H1 (cell line): ENCODE measurements around the gene MAOA. TPM values are rescaled to one million over a fixed set of nuclear protein-coding genes. Genes with fewer than 3 reads are reported as not detected.
"Not testable (repeated sequence)": the region's sequence is repeated elsewhere in the genome, so short reads cannot be mapped to it uniquely, and the experiment has no call there.

Source experiments
- CTCF ChIA-PET: fragments of 300-600 bp; sonication (Branson Sonifier 250); formaldehyde crosslinking; loops from one replicate; lab custom pipeline; 2021; ENCODE audit not compliant: partially characterized antibody; lab: Charles Lee
- POLR2A ChIA-PET: fragments of 300-600 bp; sonication (Branson Sonifier 250); formaldehyde crosslinking; loops from one replicate; lab custom pipeline; 2021; ENCODE audit warnings: inconsistent platforms; ENCODE audit not compliant: partially characterized antibody; lab: Charles Lee
- DNase-seq, 2 experiments: peaks; one replicate each; pipeline versions ENCODE4 v3.0.0 to v3.0.0-alpha.2; 2010 to 2022; ENCODE audit warnings: low spot score in 2 of 2, low read depth in 1 of 2, mixed read lengths in 1 of 2
- FAIRE-seq: peaks from 2 replicates; lab custom pipeline; 2011; peaks lifted over from hg19 to GRCh38; lab: Jason Lieb, UNC
- H2AFZ ChIP-seq: 2 replicates; pipeline ENCODE4 v1.8.1; 2012; ENCODE audit warnings: low read length, inconsistent platforms
- H2AK5ac ChIP-seq: 2 replicates; pipeline ENCODE4 v1.6.1; 2013; ENCODE audit warnings: low read depth, low read length
- H2BK120ac ChIP-seq: replicated peaks from 2 replicates; pipeline ENCODE3; 2013; ENCODE audit warnings: low read depth, low read length, inconsistent platforms
- H2BK12ac ChIP-seq: 2 replicates; pipeline ENCODE4 v1.6.1; 2013; ENCODE audit warnings: low read depth, low read length
- H2BK15ac ChIP-seq: 2 replicates; pipeline ENCODE4 v1.6.1; 2013; ENCODE audit warnings: low read length
- H2BK20ac ChIP-seq: 2 replicates; pipeline ENCODE4 v1.6.1; 2013; ENCODE audit warnings: low read length
- H2BK5ac ChIP-seq: 2 replicates; pipeline ENCODE4 v1.6.1; 2013; ENCODE audit warnings: low read depth, low read length
- H3K14ac ChIP-seq: 2 replicates; pipeline ENCODE4 v1.6.1; 2013; ENCODE audit warnings: inconsistent platforms; ENCODE audit not compliant: insufficient read length
- H3K18ac ChIP-seq: 2 replicates; pipeline ENCODE4 v1.6.1; 2013; ENCODE audit warnings: low read length; ENCODE audit errors: extremely low read depth
- H3K23ac ChIP-seq: 2 replicates; pipeline ENCODE4 v1.6.1; 2013; ENCODE audit warnings: inconsistent platforms; ENCODE audit not compliant: insufficient read length
- H3K23me2 ChIP-seq: 2 replicates; pipeline ENCODE4 v1.6.1; 2013; ENCODE audit warnings: low read depth, low read length
- H3K27ac ChIP-seq: 2 replicates; pipeline ENCODE4 v1.6.1; 2011; ENCODE audit warnings: low read depth, low read length, inconsistent platforms
- H3K27me3 ChIP-seq, 4 experiments: replicated peaks in 1 of 4; 1 replicate in 1 of 4; 2 replicates in 3 of 4; pipeline versions ENCODE4 v1.6.1 to v1.8.1; 2011 to 2013; ENCODE audit warnings: low read length in 3 of 4, mild to moderate bottlenecking in 3 of 4, inconsistent platforms in 2 of 4, mixed read lengths in 2 of 4, moderate library complexity in 1 of 4; ENCODE audit not compliant: control insufficient read depth in 3 of 4, insufficient read depth in 3 of 4; ENCODE audit errors: extremely low read depth in 1 of 4
- H3K36me3 ChIP-seq, 4 experiments: 2 replicates each; pipeline versions ENCODE4 v1.6.1 to v1.8.1; 2011 to 2013; ENCODE audit warnings: mild to moderate bottlenecking in 4 of 4, low read length in 3 of 4, moderate library complexity in 2 of 4, control low read depth in 1 of 4, inconsistent platforms in 1 of 4; ENCODE audit not compliant: insufficient read depth in 4 of 4, control insufficient read depth in 2 of 4
- H3K4ac ChIP-seq: replicated peaks from 2 replicates; pipeline ENCODE3; 2013; ENCODE audit warnings: low read length, low read depth, mixed read lengths, inconsistent platforms; ENCODE audit not compliant: insufficient read length
- H3K4me1 ChIP-seq, 4 experiments: replicated peaks in 1 of 4; 1 replicate in 1 of 4; 2 replicates in 3 of 4; pipeline versions ENCODE4 v1.6.1 to v1.8.1; 2011 to 2013; ENCODE audit warnings: low read length in 3 of 4, inconsistent platforms in 2 of 4, mixed read lengths in 1 of 4; ENCODE audit not compliant: insufficient read depth in 4 of 4, control insufficient read depth in 3 of 4
- H3K4me2 ChIP-seq, 2 experiments: 2 replicates each; pipeline versions ENCODE4 v1.6.1 to v1.8.1; 2011 to 2013; ENCODE audit warnings: low read depth in 2 of 2, low read length in 2 of 2, control low read depth in 1 of 2, inconsistent platforms in 1 of 2, mild to moderate bottlenecking in 1 of 2; ENCODE audit not compliant: insufficient read depth in 1 of 2
- H3K4me3 ChIP-seq, 4 experiments: fragments of 200-600, 300-600 bp in 1 of 4; sonication (generic), shearing (Covaris generic), sonication (Bioruptor Twin) in 1 of 4; 2 replicates each; pipeline versions ENCODE4 v1.5.1 to v1.8.1; 2011 to 2016; ENCODE audit warnings: low read length in 4 of 4, low read depth in 3 of 4, control low read depth in 2 of 4, inconsistent platforms in 2 of 4, mild to moderate bottlenecking in 2 of 4, mixed read lengths in 1 of 4, moderate library complexity in 1 of 4; ENCODE audit not compliant: insufficient read depth in 2 of 4; ENCODE audit errors: extremely low read depth in 1 of 4
- H3K56ac ChIP-seq: replicated peaks from 2 replicates; pipeline ENCODE3; 2013; ENCODE audit warnings: low read depth, mild to moderate bottlenecking, mixed read lengths, low read length, inconsistent platforms; ENCODE audit not compliant: insufficient read length
- H3K79me1 ChIP-seq: 2 replicates; pipeline ENCODE4 v1.6.1; 2013; ENCODE audit warnings: low read depth, low read length, control low read depth
- H3K79me2 ChIP-seq, 2 experiments: 2 replicates each; pipeline versions ENCODE4 v1.6.1 to v1.8.1; 2012 to 2013; ENCODE audit warnings: low read length in 2 of 2, mild to moderate bottlenecking in 2 of 2, inconsistent platforms in 1 of 2; ENCODE audit not compliant: insufficient read depth in 2 of 2, control insufficient read depth in 1 of 2
- H3K9ac ChIP-seq, 4 experiments: replicated peaks in 1 of 4; 1 replicate in 1 of 4; 2 replicates in 3 of 4; pipeline versions ENCODE4 v1.6.1 to v1.8.1; 2011 to 2013; ENCODE audit warnings: low read depth in 3 of 4, low read length in 3 of 4, control low read depth in 2 of 4, mild to moderate bottlenecking in 2 of 4, moderate library complexity in 2 of 4, inconsistent platforms in 1 of 4; ENCODE audit errors: extremely low read depth in 1 of 4
- H3K9me3 ChIP-seq, 2 experiments: 2 replicates each; pipeline versions ENCODE4 v1.6.1 to v1.8.1; 2012 to 2013; ENCODE audit warnings: mild to moderate bottlenecking in 2 of 2, moderate library complexity in 2 of 2, control low read depth in 1 of 2, inconsistent platforms in 1 of 2, low read depth in 1 of 2, low read length in 1 of 2, mixed read lengths in 1 of 2; ENCODE audit not compliant: insufficient read depth in 2 of 2
- H4K20me1 ChIP-seq, 2 experiments: replicated peaks in 1 of 2; 2 replicates each; pipeline versions ENCODE3 to v1.8.1; 2011 to 2013; ENCODE audit warnings: inconsistent platforms in 2 of 2, low read length in 2 of 2, mild to moderate bottlenecking in 1 of 2; ENCODE audit not compliant: insufficient read depth in 2 of 2, control insufficient read depth in 1 of 2
- H4K5ac ChIP-seq: 2 replicates; pipeline ENCODE4 v1.6.1; 2013; ENCODE audit warnings: low read length, low read depth, mixed read lengths, inconsistent platforms; ENCODE audit not compliant: insufficient read length
- H4K8ac ChIP-seq: 2 replicates; pipeline ENCODE4 v1.8.0; 2013; ENCODE audit warnings: mild to moderate bottlenecking, moderate library complexity, low read length, inconsistent platforms; ENCODE audit not compliant: insufficient read depth; ENCODE audit errors: extremely low read depth
- H4K91ac ChIP-seq: replicated peaks from 2 replicates; pipeline ENCODE3; 2013; ENCODE audit warnings: low read length, mixed read lengths, inconsistent platforms; ENCODE audit not compliant: insufficient read length
- POU5F1 ChIP-seq: IDR thresholded peaks from 2 replicates; pipeline ENCODE4 v1.6.1; 2011; ENCODE audit warnings: low read depth, mild to moderate bottlenecking, low read length, moderate library complexity
- WGBS, 2 experiments: shearing (Covaris generic) in 1 of 2; methylation state at CpG; one replicate each; pipeline versions ENCODE4 v1.1.6 to v1.1.7; 2013 to 2015; ENCODE audit warnings: low lambda C conversion rate in 2 of 2, mixed read lengths in 2 of 2, inconsistent platforms in 1 of 2, low coverage in 1 of 2, missing lambda C conversion rate in 1 of 2; ENCODE audit not compliant: insufficient replicate concordance in 2 of 2, insufficient coverage in 1 of 2, insufficient read length in 1 of 2; ENCODE audit errors: extremely low coverage in 1 of 2, missing lambda C conversion rate in 1 of 2; 5-methylcytosine and 5-hydroxymethylcytosine counted together
- polyA plus RNA-seq, 7 experiments: library from polyadenylated mRNA; depleted of rRNA in 3 of 7; stranded (reverse) in 5 of 7; unstranded in 2 of 7; fragments of >200 nt in 5 of 7; fragments of 200-250 nt in 2 of 7; gene quantifications; 1 replicate in 5 of 7; 2 replicates in 1 of 7; 4 replicates in 1 of 7; pipeline versions ENCODE4 v1.2.1 to v1.2.3, GENCODE V29; 2011 to 2013; ENCODE audit warnings: missing spikeins in 2 of 7, mixed read lengths in 2 of 7
- total RNA-seq: library from RNA; stranded (reverse); fragmentation: NEBNext Ultra II Directional; extraction: Animal tissue kit (Norgen Biotek cat#: 25700); gene quantifications from 2 replicates; pipeline ENCODE4 v1.2.1, GENCODE V29; 2021
- TF ChIP-seq, protein P1 (sequence below): IDR thresholded peaks from 2 replicates; pipeline ENCODE4 v1.6.1; 2012; ENCODE audit warnings: low read length, inconsistent platforms
- TF ChIP-seq, protein P2 (sequence below), 3 experiments: IDR thresholded peaks; 1 replicate in 2 of 3; 2 replicates in 1 of 3; pipeline versions ENCODE4 v1.5.1 to v1.6.1; 2011; ENCODE audit warnings: low read length in 3 of 3, mild to moderate bottlenecking in 3 of 3, inconsistent platforms in 2 of 3, low read depth in 1 of 3, moderate library complexity in 1 of 3; ENCODE audit not compliant: insufficient read depth in 1 of 3; ENCODE audit errors: control extremely low read depth in 1 of 3
- TF ChIP-seq, protein P3 (sequence below): IDR thresholded peaks from 2 replicates; pipeline ENCODE4 v1.6.1; 2011; ENCODE audit warnings: low read length, improper control_type of control experiment

MAOA gene
- total and polyA plus RNA-seq, 2 of the 8 experiments (the other 6 are each of a cell fraction or from before 2014, with no cell fraction given) = 2.6 to 8.2 TPM

DNA sequence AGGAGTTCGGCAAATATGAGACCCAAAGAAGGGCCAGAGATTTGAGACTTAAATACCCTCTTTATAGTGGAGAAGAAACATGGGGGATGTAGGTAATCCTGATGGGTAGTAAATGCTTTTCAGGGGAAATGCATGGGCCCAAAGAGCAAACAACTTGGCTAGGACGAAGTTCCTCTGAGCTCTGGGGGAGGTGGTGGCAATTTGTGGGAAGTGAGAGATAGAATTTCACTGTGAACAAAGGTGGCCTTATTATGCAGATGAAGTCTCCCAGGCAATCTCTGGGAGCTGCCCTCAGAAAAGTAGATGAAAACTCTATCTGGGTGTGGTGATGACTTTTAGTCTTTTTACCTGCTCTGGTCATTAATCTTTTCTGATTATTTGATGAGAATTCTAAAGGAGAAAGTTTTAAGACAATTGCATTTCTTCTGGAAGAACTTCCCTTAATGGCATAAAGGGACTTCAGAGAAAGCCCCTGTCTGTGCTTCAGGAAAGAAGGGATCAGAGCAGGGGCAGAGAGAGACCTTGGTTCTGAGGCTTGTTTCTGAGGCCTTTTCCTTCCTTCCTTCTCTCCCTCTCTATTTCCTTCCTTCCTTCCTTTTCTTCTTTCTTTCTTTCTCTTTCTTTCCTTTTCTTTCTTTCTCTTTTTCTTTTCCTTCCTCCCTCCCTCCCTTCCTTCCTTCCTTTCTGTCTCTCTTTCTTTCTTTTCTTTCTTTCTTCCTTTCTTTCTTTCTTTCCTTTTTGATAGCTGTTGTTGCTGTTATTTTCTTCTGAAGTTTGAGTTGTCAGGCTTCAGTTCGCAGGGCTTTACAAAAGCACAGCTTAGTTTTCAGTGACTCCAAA is 37.5 kb upstream of the MAOA start (continued):
- TF ChIP-seq, protein P1, sequence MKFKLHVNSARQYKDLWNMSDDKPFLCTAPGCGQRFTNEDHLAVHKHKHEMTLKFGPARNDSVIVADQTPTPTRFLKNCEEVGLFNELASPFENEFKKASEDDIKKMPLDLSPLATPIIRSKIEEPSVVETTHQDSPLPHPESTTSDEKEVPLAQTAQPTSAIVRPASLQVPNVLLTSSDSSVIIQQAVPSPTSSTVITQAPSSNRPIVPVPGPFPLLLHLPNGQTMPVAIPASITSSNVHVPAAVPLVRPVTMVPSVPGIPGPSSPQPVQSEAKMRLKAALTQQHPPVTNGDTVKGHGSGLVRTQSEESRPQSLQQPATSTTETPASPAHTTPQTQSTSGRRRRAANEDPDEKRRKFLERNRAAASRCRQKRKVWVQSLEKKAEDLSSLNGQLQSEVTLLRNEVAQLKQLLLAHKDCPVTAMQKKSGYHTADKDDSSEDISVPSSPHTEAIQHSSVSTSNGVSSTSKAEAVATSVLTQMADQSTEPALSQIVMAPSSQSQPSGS = no peak
- no peak for TF ChIP-seq POU5F1
- TF ChIP-seq, protein P2, sequence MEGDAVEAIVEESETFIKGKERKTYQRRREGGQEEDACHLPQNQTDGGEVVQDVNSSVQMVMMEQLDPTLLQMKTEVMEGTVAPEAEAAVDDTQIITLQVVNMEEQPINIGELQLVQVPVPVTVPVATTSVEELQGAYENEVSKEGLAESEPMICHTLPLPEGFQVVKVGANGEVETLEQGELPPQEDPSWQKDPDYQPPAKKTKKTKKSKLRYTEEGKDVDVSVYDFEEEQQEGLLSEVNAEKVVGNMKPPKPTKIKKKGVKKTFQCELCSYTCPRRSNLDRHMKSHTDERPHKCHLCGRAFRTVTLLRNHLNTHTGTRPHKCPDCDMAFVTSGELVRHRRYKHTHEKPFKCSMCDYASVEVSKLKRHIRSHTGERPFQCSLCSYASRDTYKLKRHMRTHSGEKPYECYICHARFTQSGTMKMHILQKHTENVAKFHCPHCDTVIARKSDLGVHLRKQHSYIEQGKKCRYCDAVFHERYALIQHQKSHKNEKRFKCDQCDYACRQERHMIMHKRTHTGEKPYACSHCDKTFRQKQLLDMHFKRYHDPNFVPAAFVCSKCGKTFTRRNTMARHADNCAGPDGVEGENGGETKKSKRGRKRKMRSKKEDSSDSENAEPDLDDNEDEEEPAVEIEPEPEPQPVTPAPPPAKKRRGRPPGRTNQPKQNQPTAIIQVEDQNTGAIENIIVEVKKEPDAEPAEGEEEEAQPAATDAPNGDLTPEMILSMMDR (IDR thresholded peaks at IDR 0.05; ENCODE audit: control extremely low read depth in 1 of 3, insufficient read depth in 1 of 3, low read depth in 1 of 3, low read length in 3 of 3) = no peak
- TF ChIP-seq, protein P3, sequence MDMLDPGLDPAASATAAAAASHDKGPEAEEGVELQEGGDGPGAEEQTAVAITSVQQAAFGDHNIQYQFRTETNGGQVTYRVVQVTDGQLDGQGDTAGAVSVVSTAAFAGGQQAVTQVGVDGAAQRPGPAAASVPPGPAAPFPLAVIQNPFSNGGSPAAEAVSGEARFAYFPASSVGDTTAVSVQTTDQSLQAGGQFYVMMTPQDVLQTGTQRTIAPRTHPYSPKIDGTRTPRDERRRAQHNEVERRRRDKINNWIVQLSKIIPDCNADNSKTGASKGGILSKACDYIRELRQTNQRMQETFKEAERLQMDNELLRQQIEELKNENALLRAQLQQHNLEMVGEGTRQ = no peak

DNA sequence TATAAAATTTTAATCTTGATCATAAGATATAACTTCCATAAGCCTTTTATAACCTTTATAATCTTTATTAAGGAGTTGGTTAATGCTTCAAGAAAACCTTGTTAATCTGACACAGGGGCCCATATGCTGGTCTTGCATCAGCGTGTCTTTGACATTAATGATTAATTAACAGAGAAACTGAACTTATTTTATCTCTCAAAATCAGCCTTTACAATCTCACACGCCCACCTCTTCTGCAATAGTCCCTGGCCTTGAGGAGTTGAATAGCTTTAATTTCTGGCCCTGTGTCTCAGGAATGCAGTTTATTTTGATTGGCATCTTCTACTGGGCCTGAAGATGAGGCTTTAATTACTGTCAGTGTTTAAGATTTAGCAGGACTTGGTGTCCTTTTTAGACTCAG is 36.2 kb upstream of the MAOA start:
- H3K56ac ChIP-seq, H3K23me2 ChIP-seq, FAIRE-seq, H4K5ac ChIP-seq, H3K9ac ChIP-seq, H2AK5ac ChIP-seq, CTCF ChIA-PET, H3K36me3 ChIP-seq, H3K9me3 ChIP-seq, H4K20me1 ChIP-seq, H3K14ac ChIP-seq, H2BK5ac ChIP-seq, H4K8ac ChIP-seq, H3K18ac ChIP-seq, H3K27me3 ChIP-seq, H2BK20ac ChIP-seq, H2BK12ac ChIP-seq, H4K91ac ChIP-seq, H2AFZ ChIP-seq, H2BK15ac ChIP-seq, H3K4me3 ChIP-seq, DNase-seq, H3K79me2 ChIP-seq, H2BK120ac ChIP-seq, H3K79me1 ChIP-seq, H3K4me1 ChIP-seq, H3K4me2 ChIP-seq, H3K23ac ChIP-seq, H3K27ac ChIP-seq, H3K4ac ChIP-seq: not testable (repeated sequence)
- POLR2A ChIA-PET = interaction anchor here (1.0 kb wide), 1 partner anchor 10 kb away, joined by 3 read pairs; no protein-coding TSS in a partner anchor
- 78% methylated on average over 2 of the region's 2 CpGs; no CpG with 5 or more reads in 1 of the 2 experiments for WGBS, 2 experiments
